Stimulated activated CD8-positive, alpha-beta memory T cell treated with anti-CD3 and anti-CD28 coated beads, Interleukin-4, amount 100 ng/mL, for 4 hours (primary cell): ENCODE results near the gene EEF1E1.

Experiments used
- DNase-seq, 2 donors: peaks; one replicate each; pipeline ENCODE4 v3.0.0-alpha.2; 2020; ENCODE audit warnings: low read depth in 2 of 2, low spot score in 1 of 2

The EEF1E1 gene

GRCh38 chr6:8102122-8102958, at the start of gene EEF1E1:
Gene EEF1E1, minus strand, starts transcription at chr6:8102548. Its CDS starts 27 bp downstream, at chr6:8102521.
- peak; percentile 96 to 98 for DNase-seq

GRCh38 chr6:8149350-8149749, 47.0 kb upstream of the EEF1E1 start:
- DNase-seq: no peak

GRCh38 chr6:8143945-8144344, 41.6 kb upstream of the EEF1E1 start:
- DNase-seq: no peak

GRCh38 chr6:8139451-8139850, 37.1 kb upstream of the EEF1E1 start:
- no peak for DNase-seq

GRCh38 chr6:8137529-8137939, 35.2 kb upstream of the EEF1E1 start:
- DNase-seq: no peak

- DNase-seq: no peak
Observed at GRCh38 chr6:8135276-8135675, 32.9 kb upstream of the EEF1E1 start.

- no peak for DNase-seq
Observed at GRCh38 chr6:8132130-8132529, 29.8 kb upstream of the EEF1E1 start.

GRCh38 chr6:8131265-8131897, 29.0 kb upstream of the EEF1E1 start:
- no peak for DNase-seq

GRCh38 chr6:8130399-8130798, 28.1 kb upstream of the EEF1E1 start:
- DNase-seq: no peak

- DNase-seq: no peak
Observed at GRCh38 chr6:8123236-8123635, 20.9 kb upstream of the EEF1E1 start.

- no peak for DNase-seq
Observed at GRCh38 chr6:8114956-8115355, 12.6 kb upstream of the EEF1E1 start.

GRCh38 chr6:8113131-8113654, 10.8 kb upstream of the EEF1E1 start:
- DNase-seq: no peak

- DNase-seq: no peak
Observed at GRCh38 chr6:8110725-8111124, 8.4 kb upstream of the EEF1E1 start.

- DNase-seq: no peak
Observed at GRCh38 chr6:8110117-8110721, 7.9 kb upstream of the EEF1E1 start.

- DNase-seq: no peak
Observed at GRCh38 chr6:8108759-8109539, 6.6 kb upstream of the EEF1E1 start.

- DNase-seq: no peak
Observed at GRCh38 chr6:8108031-8108660, 5.8 kb upstream of the EEF1E1 start.

- DNase-seq: no peak
Observed at GRCh38 chr6:8105791-8106190, 3.4 kb upstream of the EEF1E1 start.

GRCh38 chr6:8103726-8104125, 1.4 kb upstream of the EEF1E1 start:
- no peak for DNase-seq

- no peak for DNase-seq
Observed at GRCh38 chr6:8100159-8100854, 2.0 kb downstream of the EEF1E1 start.

GRCh38 chr6:8090650-8091049, 11.7 kb downstream of the EEF1E1 start:
- no peak for DNase-seq
